Measurements from ENCODE around the gene RNF207. TPM values are rescaled to one million over a fixed set of nuclear protein-coding genes. Genes with fewer than 3 reads are reported as not detected.

Gene RNF207
- total RNA-seq, 1 experiment from 2014 or later: 9.2 TPM

DNA sequence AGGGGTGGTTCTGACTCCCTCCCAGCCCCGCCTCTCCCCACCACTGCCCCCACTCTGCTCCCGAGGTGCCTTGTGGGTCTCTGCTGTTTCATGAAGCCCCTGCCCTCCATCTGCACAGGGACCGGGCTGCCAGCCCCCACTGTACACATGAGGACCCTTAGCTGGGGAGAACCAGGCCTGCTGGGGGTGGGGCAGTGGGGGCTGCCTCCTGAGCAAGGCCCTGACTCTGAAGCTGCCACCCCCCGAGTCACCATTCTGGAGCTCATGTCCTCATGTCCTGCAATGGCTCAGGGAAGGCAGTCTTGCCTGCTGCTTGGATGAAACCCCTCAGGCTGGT lies 46.4 kb downstream of the RNF207 start:
- peaks cover 45% of the 10 kb centered on the region for H3K27me3 Mint-ChIP-seq (ENCODE audit: low read depth)
- H3K4me1 Mint-ChIP-seq: peaks cover 2% of the 10 kb centered on the region
- no peaks in the 10 kb centered on the region for H3K36me3 Mint-ChIP-seq
- POLR2A ChIA-PET: no interaction called here
- CTCF ChIA-PET: interaction anchor here (0.7 to 9.0 kb wide), 9 partner anchors 10 to 188 kb away, joined by 3 to 164 read pairs (median 4); partner anchors contain the start of gene GPR153
- H3K9me3 Mint-ChIP-seq: no peaks in the 10 kb centered on the region
- TF ChIP-seq, protein P1, sequence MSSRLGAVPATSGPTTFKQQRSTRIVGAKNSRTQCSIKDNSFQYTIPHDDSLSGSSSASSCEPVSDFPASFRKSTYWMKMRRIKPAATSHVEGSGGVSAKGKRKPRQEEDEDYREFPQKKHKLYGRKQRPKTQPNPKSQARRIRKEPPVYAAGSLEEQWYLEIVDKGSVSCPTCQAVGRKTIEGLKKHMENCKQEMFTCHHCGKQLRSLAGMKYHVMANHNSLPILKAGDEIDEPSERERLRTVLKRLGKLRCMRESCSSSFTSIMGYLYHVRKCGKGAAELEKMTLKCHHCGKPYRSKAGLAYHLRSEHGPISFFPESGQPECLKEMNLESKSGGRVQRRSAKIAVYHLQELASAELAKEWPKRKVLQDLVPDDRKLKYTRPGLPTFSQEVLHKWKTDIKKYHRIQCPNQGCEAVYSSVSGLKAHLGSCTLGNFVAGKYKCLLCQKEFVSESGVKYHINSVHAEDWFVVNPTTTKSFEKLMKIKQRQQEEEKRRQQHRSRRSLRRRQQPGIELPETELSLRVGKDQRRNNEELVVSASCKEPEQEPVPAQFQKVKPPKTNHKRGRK (CRISPR knock-in tag; IDR thresholded peaks at IDR 0.05; ENCODE audit: borderline replicate concordance): no peak
- TF ChIP-seq ETV6 (CRISPR knock-in tag; IDR thresholded peaks at IDR 0.05) (no peak), ZNF416 (CRISPR knock-in tag; IDR thresholded peaks at IDR 0.05) (no peak), FOXK1 (CRISPR knock-in tag; IDR thresholded peaks at IDR 0.05) (no peak), RELA (CRISPR knock-in tag; IDR thresholded peaks at IDR 0.05; ENCODE audit: borderline replicate concordance) (no peak), JAZF1 (CRISPR knock-in tag; IDR thresholded peaks at IDR 0.05) (no peak), HMGA2 (CRISPR knock-in tag; IDR thresholded peaks at IDR 0.05) (no peak), ZBTB21 (CRISPR knock-in tag; IDR thresholded peaks at IDR 0.05; ENCODE audit: borderline replicate concordance) (no peak), MXD4 (CRISPR knock-in tag; IDR thresholded peaks at IDR 0.05; ENCODE audit: borderline replicate concordance) (no peak), ZNF317 (CRISPR knock-in tag; IDR thresholded peaks at IDR 0.05; ENCODE audit: borderline replicate concordance, low read depth) (no peak), CREM (CRISPR knock-in tag; IDR thresholded peaks at IDR 0.05) (no peak)
- TF ChIP-seq, protein P2, sequence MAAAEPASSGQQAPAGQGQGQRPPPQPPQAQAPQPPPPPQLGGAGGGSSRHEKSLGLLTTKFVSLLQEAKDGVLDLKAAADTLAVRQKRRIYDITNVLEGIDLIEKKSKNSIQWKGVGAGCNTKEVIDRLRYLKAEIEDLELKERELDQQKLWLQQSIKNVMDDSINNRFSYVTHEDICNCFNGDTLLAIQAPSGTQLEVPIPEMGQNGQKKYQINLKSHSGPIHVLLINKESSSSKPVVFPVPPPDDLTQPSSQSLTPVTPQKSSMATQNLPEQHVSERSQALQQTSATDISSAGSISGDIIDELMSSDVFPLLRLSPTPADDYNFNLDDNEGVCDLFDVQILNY (CRISPR knock-in tag; IDR thresholded peaks at IDR 0.05): no peak
- TF ChIP-seq, protein P3, sequence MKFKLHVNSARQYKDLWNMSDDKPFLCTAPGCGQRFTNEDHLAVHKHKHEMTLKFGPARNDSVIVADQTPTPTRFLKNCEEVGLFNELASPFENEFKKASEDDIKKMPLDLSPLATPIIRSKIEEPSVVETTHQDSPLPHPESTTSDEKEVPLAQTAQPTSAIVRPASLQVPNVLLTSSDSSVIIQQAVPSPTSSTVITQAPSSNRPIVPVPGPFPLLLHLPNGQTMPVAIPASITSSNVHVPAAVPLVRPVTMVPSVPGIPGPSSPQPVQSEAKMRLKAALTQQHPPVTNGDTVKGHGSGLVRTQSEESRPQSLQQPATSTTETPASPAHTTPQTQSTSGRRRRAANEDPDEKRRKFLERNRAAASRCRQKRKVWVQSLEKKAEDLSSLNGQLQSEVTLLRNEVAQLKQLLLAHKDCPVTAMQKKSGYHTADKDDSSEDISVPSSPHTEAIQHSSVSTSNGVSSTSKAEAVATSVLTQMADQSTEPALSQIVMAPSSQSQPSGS (CRISPR knock-in tag; IDR thresholded peaks at IDR 0.05; ENCODE audit: borderline replicate concordance, low read depth): no peak
- TF ChIP-seq, protein P4, sequence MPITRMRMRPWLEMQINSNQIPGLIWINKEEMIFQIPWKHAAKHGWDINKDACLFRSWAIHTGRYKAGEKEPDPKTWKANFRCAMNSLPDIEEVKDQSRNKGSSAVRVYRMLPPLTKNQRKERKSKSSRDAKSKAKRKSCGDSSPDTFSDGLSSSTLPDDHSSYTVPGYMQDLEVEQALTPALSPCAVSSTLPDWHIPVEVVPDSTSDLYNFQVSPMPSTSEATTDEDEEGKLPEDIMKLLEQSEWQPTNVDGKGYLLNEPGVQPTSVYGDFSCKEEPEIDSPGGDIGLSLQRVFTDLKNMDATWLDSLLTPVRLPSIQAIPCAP (CRISPR knock-in tag; IDR thresholded peaks at IDR 0.05): no peak
- TF ChIP-seq, protein P5, sequence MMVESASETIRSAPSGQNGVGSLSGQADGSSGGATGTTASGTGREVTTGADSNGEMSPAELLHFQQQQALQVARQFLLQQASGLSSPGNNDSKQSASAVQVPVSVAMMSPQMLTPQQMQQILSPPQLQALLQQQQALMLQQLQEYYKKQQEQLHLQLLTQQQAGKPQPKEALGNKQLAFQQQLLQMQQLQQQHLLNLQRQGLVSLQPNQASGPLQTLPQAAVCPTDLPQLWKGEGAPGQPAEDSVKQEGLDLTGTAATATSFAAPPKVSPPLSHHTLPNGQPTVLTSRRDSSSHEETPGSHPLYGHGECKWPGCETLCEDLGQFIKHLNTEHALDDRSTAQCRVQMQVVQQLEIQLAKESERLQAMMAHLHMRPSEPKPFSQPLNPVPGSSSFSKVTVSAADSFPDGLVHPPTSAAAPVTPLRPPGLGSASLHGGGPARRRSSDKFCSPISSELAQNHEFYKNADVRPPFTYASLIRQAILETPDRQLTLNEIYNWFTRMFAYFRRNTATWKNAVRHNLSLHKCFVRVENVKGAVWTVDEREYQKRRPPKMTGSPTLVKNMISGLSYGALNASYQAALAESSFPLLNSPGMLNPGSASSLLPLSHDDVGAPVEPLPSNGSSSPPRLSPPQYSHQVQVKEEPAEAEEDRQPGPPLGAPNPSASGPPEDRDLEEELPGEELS (CRISPR knock-in tag; IDR thresholded peaks at IDR 0.05): no peak
- TF ChIP-seq, protein P6, sequence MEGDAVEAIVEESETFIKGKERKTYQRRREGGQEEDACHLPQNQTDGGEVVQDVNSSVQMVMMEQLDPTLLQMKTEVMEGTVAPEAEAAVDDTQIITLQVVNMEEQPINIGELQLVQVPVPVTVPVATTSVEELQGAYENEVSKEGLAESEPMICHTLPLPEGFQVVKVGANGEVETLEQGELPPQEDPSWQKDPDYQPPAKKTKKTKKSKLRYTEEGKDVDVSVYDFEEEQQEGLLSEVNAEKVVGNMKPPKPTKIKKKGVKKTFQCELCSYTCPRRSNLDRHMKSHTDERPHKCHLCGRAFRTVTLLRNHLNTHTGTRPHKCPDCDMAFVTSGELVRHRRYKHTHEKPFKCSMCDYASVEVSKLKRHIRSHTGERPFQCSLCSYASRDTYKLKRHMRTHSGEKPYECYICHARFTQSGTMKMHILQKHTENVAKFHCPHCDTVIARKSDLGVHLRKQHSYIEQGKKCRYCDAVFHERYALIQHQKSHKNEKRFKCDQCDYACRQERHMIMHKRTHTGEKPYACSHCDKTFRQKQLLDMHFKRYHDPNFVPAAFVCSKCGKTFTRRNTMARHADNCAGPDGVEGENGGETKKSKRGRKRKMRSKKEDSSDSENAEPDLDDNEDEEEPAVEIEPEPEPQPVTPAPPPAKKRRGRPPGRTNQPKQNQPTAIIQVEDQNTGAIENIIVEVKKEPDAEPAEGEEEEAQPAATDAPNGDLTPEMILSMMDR (IDR thresholded peaks at IDR 0.05): no peak
- TF ChIP-seq, protein P7, sequence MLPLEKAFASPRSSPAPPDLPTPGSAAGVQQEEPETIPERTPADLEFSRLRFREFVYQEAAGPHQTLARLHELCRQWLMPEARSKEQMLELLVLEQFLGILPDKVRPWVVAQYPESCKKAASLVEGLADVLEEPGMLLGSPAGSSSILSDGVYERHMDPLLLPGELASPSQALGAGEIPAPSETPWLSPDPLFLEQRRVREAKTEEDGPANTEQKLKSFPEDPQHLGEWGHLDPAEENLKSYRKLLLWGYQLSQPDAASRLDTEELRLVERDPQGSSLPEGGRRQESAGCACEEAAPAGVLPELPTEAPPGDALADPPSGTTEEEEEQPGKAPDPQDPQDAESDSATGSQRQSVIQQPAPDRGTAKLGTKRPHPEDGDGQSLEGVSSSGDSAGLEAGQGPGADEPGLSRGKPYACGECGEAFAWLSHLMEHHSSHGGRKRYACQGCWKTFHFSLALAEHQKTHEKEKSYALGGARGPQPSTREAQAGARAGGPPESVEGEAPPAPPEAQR (CRISPR knock-in tag; IDR thresholded peaks at IDR 0.05): no peak
- TF ChIP-seq, protein P8, sequence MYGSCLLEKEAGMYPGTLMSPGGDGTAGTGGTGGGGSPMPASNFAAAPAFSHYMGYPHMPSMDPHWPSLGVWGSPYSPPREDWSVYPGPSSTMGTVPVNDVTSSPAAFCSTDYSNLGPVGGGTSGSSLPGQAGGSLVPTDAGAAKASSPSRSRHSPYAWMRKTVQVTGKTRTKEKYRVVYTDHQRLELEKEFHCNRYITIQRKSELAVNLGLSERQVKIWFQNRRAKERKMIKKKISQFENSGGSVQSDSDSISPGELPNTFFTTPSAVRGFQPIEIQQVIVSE (CRISPR knock-in tag; IDR thresholded peaks at IDR 0.05; ENCODE audit: borderline replicate concordance): no peak
- TF ChIP-seq, protein P9, sequence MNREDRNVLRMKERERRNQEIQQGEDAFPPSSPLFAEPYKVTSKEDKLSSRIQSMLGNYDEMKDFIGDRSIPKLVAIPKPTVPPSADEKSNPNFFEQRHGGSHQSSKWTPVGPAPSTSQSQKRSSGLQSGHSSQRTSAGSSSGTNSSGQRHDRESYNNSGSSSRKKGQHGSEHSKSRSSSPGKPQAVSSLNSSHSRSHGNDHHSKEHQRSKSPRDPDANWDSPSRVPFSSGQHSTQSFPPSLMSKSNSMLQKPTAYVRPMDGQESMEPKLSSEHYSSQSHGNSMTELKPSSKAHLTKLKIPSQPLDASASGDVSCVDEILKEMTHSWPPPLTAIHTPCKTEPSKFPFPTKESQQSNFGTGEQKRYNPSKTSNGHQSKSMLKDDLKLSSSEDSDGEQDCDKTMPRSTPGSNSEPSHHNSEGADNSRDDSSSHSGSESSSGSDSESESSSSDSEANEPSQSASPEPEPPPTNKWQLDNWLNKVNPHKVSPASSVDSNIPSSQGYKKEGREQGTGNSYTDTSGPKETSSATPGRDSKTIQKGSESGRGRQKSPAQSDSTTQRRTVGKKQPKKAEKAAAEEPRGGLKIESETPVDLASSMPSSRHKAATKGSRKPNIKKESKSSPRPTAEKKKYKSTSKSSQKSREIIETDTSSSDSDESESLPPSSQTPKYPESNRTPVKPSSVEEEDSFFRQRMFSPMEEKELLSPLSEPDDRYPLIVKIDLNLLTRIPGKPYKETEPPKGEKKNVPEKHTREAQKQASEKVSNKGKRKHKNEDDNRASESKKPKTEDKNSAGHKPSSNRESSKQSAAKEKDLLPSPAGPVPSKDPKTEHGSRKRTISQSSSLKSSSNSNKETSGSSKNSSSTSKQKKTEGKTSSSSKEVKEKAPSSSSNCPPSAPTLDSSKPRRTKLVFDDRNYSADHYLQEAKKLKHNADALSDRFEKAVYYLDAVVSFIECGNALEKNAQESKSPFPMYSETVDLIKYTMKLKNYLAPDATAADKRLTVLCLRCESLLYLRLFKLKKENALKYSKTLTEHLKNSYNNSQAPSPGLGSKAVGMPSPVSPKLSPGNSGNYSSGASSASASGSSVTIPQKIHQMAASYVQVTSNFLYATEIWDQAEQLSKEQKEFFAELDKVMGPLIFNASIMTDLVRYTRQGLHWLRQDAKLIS (CRISPR knock-in tag; IDR thresholded peaks at IDR 0.05; ENCODE audit: borderline replicate concordance): no peak
- TF ChIP-seq, protein P10, sequence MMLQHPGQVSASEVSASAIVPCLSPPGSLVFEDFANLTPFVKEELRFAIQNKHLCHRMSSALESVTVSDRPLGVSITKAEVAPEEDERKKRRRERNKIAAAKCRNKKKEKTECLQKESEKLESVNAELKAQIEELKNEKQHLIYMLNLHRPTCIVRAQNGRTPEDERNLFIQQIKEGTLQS (CRISPR knock-in tag; conservative IDR thresholded peaks at IDR 0.05): no peak
- H3K4me3 Mint-ChIP-seq: no peak overlapping the region
- no peak for DNase-seq (ENCODE audit: low spot score)
- ATAC-seq: no peak
- H3K27ac Mint-ChIP-seq: no peak overlapping the region

Measured in WTC11 (cell line).